HCT116 (cell line): ENCODE data around the gene TTC27. TPM values are rescaled to one million over a fixed set of nuclear protein-coding genes. Genes with fewer than 3 reads are reported as not detected.

Source experiments
- ATAC-seq: fragments of 200-7000 bp; cut with Tn5 transposase; 2 replicates; pipeline ENCODE4 v1.9.1; 2020; ENCODE audit warnings: mild to moderate bottlenecking, moderate library complexity
- BruUV-seq: library from RNA; stranded (reverse); fragments of 400-500 nt; replicated peaks from 2 replicates; lab custom pipeline; 2021; lab: Mats Ljungman, UMichigan
- CTCF ChIA-PET: fragments of 300-600 bp; sonication (Branson Sonifier 250); formaldehyde crosslinking; loops from one replicate; lab custom pipeline; 2021; ENCODE audit warnings: antibody characterized with exemption; lab: Charles Lee
- POLR2A ChIA-PET: fragments of 300-600, 350-600 bp; sonication (Branson Sonifier 250); formaldehyde crosslinking; loops from one replicate; lab custom pipeline; 2021; ENCODE audit warnings: antibody characterized with exemption; lab: Charles Lee
- RAD21 ChIA-PET, 2 experiments: fragments of 300-600 bp; sonication (Branson Sonifier 250); formaldehyde crosslinking; loops; one replicate each; lab custom pipeline; 2023; ENCODE audit warnings: low total read pairs in 2 of 2; ENCODE audit not compliant: uncharacterized antibody in 2 of 2, unreplicated experiment in 2 of 2, low non-redundant PET in 1 of 2; lab: Charles Lee
- DNase-seq: peaks from one replicate; pipeline ENCODE4 v3.0.0-alpha.2; 2010; ENCODE audit warnings: low read depth, low spot score
- H2AFZ ChIP-seq: fragments of 200-600 bp; shearing (Covaris generic), sonication (generic); 2 replicates; pipeline ENCODE4 v1.6.1; 2017; ENCODE audit warnings: low read depth, mixed run types, mixed read lengths, antibody characterized with exemption, low read length; ENCODE audit not compliant: poor library complexity, severe bottlenecking
- H3K27ac ChIP-seq: 2 replicates; pipeline ENCODE4 v1.5.1; 2012; ENCODE audit warnings: low read depth, low read length
- H3K27me3 ChIP-seq: fragments of 200-600 bp; sonication (generic); 2 replicates; pipeline ENCODE4 v1.6.1; 2016; ENCODE audit warnings: mixed run types, low read length, mixed read lengths; ENCODE audit not compliant: insufficient read depth
- H3K36me3 ChIP-seq, 2 experiments: fragments of 200-500 bp in 1 of 2; fragments of 200-600 bp in 1 of 2; sonication (Bioruptor generic) in 1 of 2; sonication (generic) in 1 of 2; 2 replicates each; pipeline versions ENCODE4 v1.5.1 to v1.6.1; 2014 to 2016; ENCODE audit warnings: low read length in 2 of 2, inconsistent platforms in 1 of 2, mixed read lengths in 1 of 2, mixed run types in 1 of 2; ENCODE audit not compliant: insufficient read depth in 2 of 2, control insufficient read depth in 1 of 2
- H3K4me1 ChIP-seq, 2 experiments: fragments of 200-600 bp in 1 of 2; sonication (generic) in 1 of 2; 2 replicates each; pipeline versions ENCODE4 v1.5.1 to v1.6.1; 2012 to 2017; ENCODE audit warnings: low read length in 2 of 2, inconsistent platforms in 1 of 2, mild to moderate bottlenecking in 1 of 2, mixed read lengths in 1 of 2, mixed run types in 1 of 2, moderate library complexity in 1 of 2; ENCODE audit not compliant: insufficient read depth in 2 of 2, control insufficient read depth in 1 of 2
- H3K4me2 ChIP-seq: fragments of 200-600 bp; sonication (generic); 2 replicates; pipeline ENCODE4 v1.6.1; 2017; ENCODE audit warnings: mixed run types, low read length, mixed read lengths
- H3K4me3 ChIP-seq, 2 experiments: fragments of 200-600 bp in 1 of 2; sonication (generic) in 1 of 2; replicated peaks in 1 of 2; 2 replicates each; pipeline ENCODE4 v1.5.1; 2011 to 2016; ENCODE audit warnings: low read length in 2 of 2, control low read depth in 1 of 2, low read depth in 1 of 2, mild to moderate bottlenecking in 1 of 2, mixed read lengths in 1 of 2, mixed run types in 1 of 2
- H3K79me2 ChIP-seq: fragments of 200-600 bp; sonication (generic); 2 replicates; pipeline ENCODE4 v1.6.1; 2017; ENCODE audit warnings: mild to moderate bottlenecking, mixed run types, low read length, moderate library complexity, mixed read lengths; ENCODE audit not compliant: insufficient read depth
- H3K9ac ChIP-seq: fragments of 200-600 bp; sonication (generic); 2 replicates; pipeline ENCODE4 v1.6.1; 2016; ENCODE audit warnings: low read length, mixed read lengths
- H3K9me2 ChIP-seq: fragments of 200-600 bp; sonication (generic), shearing (Covaris generic); 2 replicates; pipeline ENCODE4 v1.6.1; 2017; ENCODE audit warnings: mixed run types, mild to moderate bottlenecking, moderate library complexity; ENCODE audit not compliant: insufficient read depth
- H3K9me3 ChIP-seq, 2 experiments: fragments of 200-500 bp in 1 of 2; fragments of 200-600 bp in 1 of 2; sonication (Bioruptor generic) in 1 of 2; sonication (generic) in 1 of 2; 2 replicates each; pipeline ENCODE4 v1.6.1; 2014 to 2017; ENCODE audit warnings: low read length in 2 of 2, mixed read lengths in 2 of 2, inconsistent platforms in 1 of 2, low read depth in 1 of 2, mild to moderate bottlenecking in 1 of 2, mixed run types in 1 of 2, moderate library complexity in 1 of 2; ENCODE audit not compliant: control insufficient read depth in 1 of 2, insufficient read depth in 1 of 2
- H4K20me1 ChIP-seq: fragments of 200-600 bp; sonication (generic), shearing (Covaris generic); 2 replicates; pipeline ENCODE4 v1.6.1; 2017; ENCODE audit warnings: mixed run types, mild to moderate bottlenecking, moderate library complexity; ENCODE audit not compliant: insufficient read depth
- ATF3 ChIP-seq: IDR thresholded peaks from 2 replicates; pipeline ENCODE4 v1.6.1; 2012
- CBX3 ChIP-seq: IDR thresholded peaks from 2 replicates; pipeline ENCODE4 v1.6.1; 2012; ENCODE audit warnings: low read depth
- CEBPB ChIP-seq: IDR thresholded peaks from 2 replicates; pipeline ENCODE4 v1.6.1; 2012; ENCODE audit warnings: low read depth
- CTCF ChIP-seq, 3 experiments: fragments of 200-600 bp in 1 of 3; sonication (generic) in 1 of 3; IDR thresholded peaks in 2 of 3; conservative IDR thresholded peaks in 1 of 3; 2 replicates each; pipeline ENCODE4 v1.5.1; 2012 to 2017; ENCODE audit warnings: low read depth in 2 of 3, low read length in 2 of 3, antibody characterized with exemption in 1 of 3, borderline replicate concordance in 1 of 3, control low read depth in 1 of 3, mild to moderate bottlenecking in 1 of 3, mixed read lengths in 1 of 3, mixed run types in 1 of 3, moderate library complexity in 1 of 3; ENCODE audit not compliant: insufficient read depth in 1 of 3
- ELF1 ChIP-seq: IDR thresholded peaks from 2 replicates; pipeline ENCODE4 v1.6.1; 2012; ENCODE audit warnings: low read depth, borderline replicate concordance
- FOSL1 ChIP-seq: IDR thresholded peaks from 2 replicates; pipeline ENCODE4 v1.6.1; 2012; ENCODE audit warnings: low read depth
- JUND ChIP-seq: IDR thresholded peaks from 2 replicates; pipeline ENCODE4 v1.6.1; 2012
- MAX ChIP-seq: IDR thresholded peaks from 2 replicates; pipeline ENCODE4 v1.6.1; 2012
- POLR2A ChIP-seq: IDR thresholded peaks from 2 replicates; pipeline ENCODE4 v1.7.0; 2011; ENCODE audit warnings: borderline replicate concordance; ENCODE audit not compliant: insufficient read depth, insufficient read length; ENCODE audit errors: extremely low read depth
- POLR2AphosphoS5 ChIP-seq: IDR thresholded peaks from 2 replicates; pipeline ENCODE4 v1.6.1; 2011; ENCODE audit warnings: mild to moderate bottlenecking, low read depth, low read length, moderate library complexity
- RAD21 ChIP-seq: IDR thresholded peaks from 2 replicates; pipeline ENCODE4 v1.6.1; 2012; ENCODE audit warnings: low read depth, mild to moderate bottlenecking
- REST ChIP-seq: IDR thresholded peaks from 2 replicates; pipeline ENCODE4 v1.6.1; 2012; ENCODE audit warnings: low read depth
- SIN3A ChIP-seq: IDR thresholded peaks from 2 replicates; pipeline ENCODE4 v1.6.1; 2012; ENCODE audit warnings: low read depth
- SP1 ChIP-seq: IDR thresholded peaks from 2 replicates; pipeline ENCODE4 v1.6.1; 2012; ENCODE audit warnings: low read depth
- SRF ChIP-seq: IDR thresholded peaks from 2 replicates; pipeline ENCODE4 v1.6.1; 2012; ENCODE audit warnings: low read depth
- TCF7L2 ChIP-seq: IDR thresholded peaks from 2 replicates; pipeline ENCODE4 v1.7.0; 2011; ENCODE audit warnings: borderline replicate concordance, inconsistent platforms; ENCODE audit not compliant: insufficient read depth, insufficient read length; ENCODE audit errors: extremely low read depth
- YY1 ChIP-seq: IDR thresholded peaks from 2 replicates; pipeline ENCODE4 v1.6.1; 2011; ENCODE audit warnings: low read length, low read depth, moderate library complexity, mild to moderate bottlenecking; ENCODE audit not compliant: insufficient replicate concordance; ENCODE audit errors: extremely low read depth
- ZBTB33 ChIP-seq: IDR thresholded peaks from 2 replicates; pipeline ENCODE4 v1.6.1; 2011; ENCODE audit warnings: mild to moderate bottlenecking, low read length, moderate library complexity; ENCODE audit not compliant: insufficient replicate concordance; ENCODE audit errors: extremely low read depth
- ZFX ChIP-seq: fragments of 450-650 bp; IDR thresholded peaks from 2 replicates; pipeline ENCODE4 v1.6.1; 2017
- ZNF274 ChIP-seq: fragments of 200-500 bp; sonication (Bioruptor generic); IDR thresholded peaks from 2 replicates; pipeline ENCODE4 v1.6.1; 2014; ENCODE audit warnings: mild to moderate bottlenecking, low read depth, low read length, inconsistent platforms
- intact Hi-C: fragments of 100-400 bp; cut with micrococcal nuclease; formaldehyde crosslinking; loops from 2 replicates; pipeline ENCODE4 v1.10.0; 2022
- total RNA-seq: library from RNA; stranded (reverse); gene quantifications from one replicate; pipeline ENCODE4 v1.2.1, GENCODE V29; 2021; ENCODE audit not compliant: unreplicated experiment

TTC27 gene
- total RNA-seq, 1 experiment from 2014 or later = 24.4 TPM

- H3K4me1 ChIP-seq = no peaks in the 10 kb centered on the region
- no peak overlapping the region for H3K9ac ChIP-seq
- H2AFZ ChIP-seq = no peak overlapping the region
- H3K9me2 ChIP-seq = no peaks in the 10 kb centered on the region
- no peaks in the 10 kb centered on the region for H3K79me2 ChIP-seq
- CTCF ChIA-PET = no interaction called here
- POLR2A ChIA-PET = no interaction called here
- H3K27me3 ChIP-seq = no peaks in the 10 kb centered on the region
- RAD21 ChIA-PET = no interaction called here
- H3K4me2 ChIP-seq = no peak overlapping the region
- no peaks in the 10 kb centered on the region for H4K20me1 ChIP-seq
- intact Hi-C loops = no loop called here
- H3K9me3 ChIP-seq = no peaks in the 10 kb centered on the region
- H3K36me3 ChIP-seq = no peaks in the 10 kb centered on the region
- BruUV-seq = no TSS peak
- DNase-seq (no peak), ATAC-seq (no peak)
- no peak overlapping the region for H3K4me3 ChIP-seq
- H3K27ac ChIP-seq = no peak overlapping the region
- TF ChIP-seq ZNF274 (no peak), SRF (no peak), RAD21 (no peak), CTCF (IDR thresholded peaks at IDR 0.05 in 2 of 3, conservative IDR thresholded peaks at IDR 0.05 in 1 of 3; ENCODE audit: borderline replicate concordance in 1 of 3, insufficient read depth in 1 of 3, low read depth in 2 of 3, low read length in 2 of 3) (no peak), SP1 (no peak), FOSL1 (no peak), YY1 (no peak), ELF1 (no peak), TCF7L2 (no peak), POLR2A (no peak), MAX (no peak), CBX3 (no peak), SIN3A (no peak), ZFX (no peak), REST (no peak), ZBTB33 (no peak), ATF3 (no peak), POLR2AphosphoS5 (no peak), CEBPB (no peak), JUND (no peak)
These were observed 235.5 kb downstream of the TTC27 start for GRCh38 chr2:32863326-32863725.
